Progenitor cell of endocrine pancreas (in vitro differentiated cells): ENCODE data around the gene TMEM164. TPM values are rescaled to one million over a fixed set of nuclear protein-coding genes. Genes with fewer than 3 reads are reported as not detected.

Experiments used
- DNase-seq: peaks from one replicate; pipeline ENCODE4 v3.0.0; 2021; ENCODE audit warnings: low spot score; ENCODE audit not compliant: unreplicated experiment
- H3K27ac Mint-ChIP-seq: 2 replicates; pipeline ENCODE4 v1.8.0; 2021; ENCODE audit warnings: mild to moderate bottlenecking, moderate library complexity, mixed read lengths
- H3K27me3 Mint-ChIP-seq: 2 replicates; pipeline ENCODE4 v1.8.0; 2021; ENCODE audit warnings: mixed read lengths
- H3K36me3 Mint-ChIP-seq: 2 replicates; pipeline ENCODE4 v1.8.0; 2022; ENCODE audit warnings: mixed read lengths; ENCODE audit not compliant: insufficient read depth
- H3K4me1 Mint-ChIP-seq: 2 replicates; pipeline ENCODE4 v1.8.0; 2021; ENCODE audit warnings: low read depth, mixed read lengths
- H3K4me3 Mint-ChIP-seq: 2 replicates; pipeline ENCODE4 v1.8.0; 2021; ENCODE audit warnings: low read depth, mild to moderate bottlenecking, moderate library complexity, mixed read lengths
- H3K9me3 Mint-ChIP-seq: 2 replicates; pipeline ENCODE4 v1.8.0; 2021; ENCODE audit warnings: low read depth, mixed read lengths
- CTCF ChIP-seq: fragments of 200-600 bp; sonication (generic); IDR thresholded peaks from one replicate; pipeline ENCODE4 v1.5.0; 2021; ENCODE audit warnings: antibody characterized with exemption, mild to moderate bottlenecking; ENCODE audit not compliant: unreplicated experiment
- total RNA-seq: library from RNA; stranded (reverse); gene quantifications from 2 replicates; pipeline ENCODE4 v1.2.1, GENCODE V29; 2021

The TMEM164 gene
- total RNA-seq, 1 donor from 2014 or later = 109 TPM

DNA sequence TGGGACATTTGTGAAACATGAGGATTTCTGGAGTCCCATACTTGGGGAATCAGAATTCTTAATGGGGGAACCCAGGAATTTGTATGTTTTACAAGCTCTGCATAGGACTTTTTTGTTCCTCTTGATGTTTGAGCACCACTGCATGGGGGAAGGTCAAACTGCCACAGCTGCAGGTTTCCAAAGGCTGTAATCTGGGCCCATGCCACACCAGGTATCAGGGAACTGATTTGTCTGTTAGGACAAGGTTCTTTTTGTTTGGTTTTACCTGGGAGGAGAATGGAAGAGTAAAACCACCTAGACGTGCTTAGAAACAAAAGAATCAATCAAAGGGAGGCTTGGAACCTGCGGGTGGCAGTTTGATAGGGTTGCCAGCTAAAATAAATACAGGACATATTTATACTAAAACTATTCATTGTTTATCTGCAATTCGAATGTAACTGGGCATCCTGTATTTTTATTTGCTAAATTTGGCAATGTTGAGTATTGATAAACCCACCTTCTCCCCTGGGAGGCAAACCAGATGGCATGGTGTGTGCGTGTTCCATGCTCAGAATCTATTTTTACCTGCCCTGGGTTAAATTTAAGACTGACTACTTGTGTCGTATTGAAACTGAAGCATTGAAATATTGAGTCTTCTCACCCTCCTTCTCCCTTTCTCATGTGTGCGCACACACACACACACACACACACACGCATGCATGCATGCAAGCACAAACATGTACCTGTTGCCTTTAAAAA lies 63.7 kb downstream of the TMEM164 start:
- Mint-ChIP-seq H3K4me1 (peaks cover 29% of the 10 kb centered on the region), H3K27ac (peak overlapping the region; percentile 92), H3K27me3 (no peaks in the 10 kb centered on the region), H3K36me3 (peaks cover 8% of the 10 kb centered on the region), H3K9me3 (no peaks in the 10 kb centered on the region), H3K4me3 (no peak overlapping the region)
- no peak for TF ChIP-seq CTCF
- DNase-seq = no peak

DNA sequence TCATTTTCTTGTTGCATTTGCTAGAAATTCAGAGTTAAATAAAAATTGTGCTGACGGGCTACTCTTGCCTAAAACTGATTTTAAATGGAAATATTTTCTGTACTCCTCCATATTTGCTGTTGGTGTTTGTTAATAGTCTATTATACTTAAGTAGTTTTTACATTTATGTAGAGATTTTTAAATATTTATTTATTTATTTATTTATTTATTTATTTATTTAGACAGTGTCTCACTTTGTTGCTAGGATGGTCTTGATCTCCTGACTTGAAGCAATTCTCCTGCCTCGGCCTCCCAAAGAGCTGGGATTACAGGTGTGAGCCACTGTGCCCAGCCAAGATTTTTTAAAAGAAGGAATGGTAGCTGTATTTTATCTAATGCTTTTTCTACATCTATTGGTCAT lies 68.1 kb downstream of the TMEM164 start:
- TF ChIP-seq CTCF = no peak
- peaks cover 30% of the 10 kb centered on the region for H3K36me3 Mint-ChIP-seq
- no peak overlapping the region for H3K27ac Mint-ChIP-seq
- no peak for DNase-seq
- peaks cover 17% of the 10 kb centered on the region for H3K9me3 Mint-ChIP-seq
- H3K4me1 Mint-ChIP-seq = peaks cover 19% of the 10 kb centered on the region
- H3K27me3 Mint-ChIP-seq = no peaks in the 10 kb centered on the region
- no peak overlapping the region for H3K4me3 Mint-ChIP-seq

DNA sequence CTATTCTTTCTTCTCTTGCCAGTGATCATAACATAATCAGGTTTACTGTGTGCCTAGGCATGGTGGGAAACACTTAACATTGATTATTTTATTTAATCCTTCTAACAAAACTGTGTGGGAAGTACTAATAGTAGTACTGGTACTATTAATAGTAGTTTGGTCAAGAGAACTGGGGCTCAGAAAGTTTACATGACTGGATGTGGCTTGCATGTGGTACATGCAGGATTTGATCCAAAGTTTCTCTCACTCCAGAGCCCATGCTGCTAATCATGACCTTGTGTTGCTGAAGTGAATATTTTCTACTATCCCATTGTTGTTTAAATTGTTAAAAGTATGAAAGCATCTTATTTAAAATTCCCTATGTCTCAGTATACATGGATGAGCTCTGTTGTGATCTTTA lies 78.4 kb downstream of the TMEM164 start:
- DNase-seq = no peak
- TF ChIP-seq CTCF = no peak
- Mint-ChIP-seq H3K36me3 (peaks cover 4% of the 10 kb centered on the region), H3K4me1 (peaks cover 6% of the 10 kb centered on the region), H3K27me3 (no peaks in the 10 kb centered on the region), H3K9me3 (peaks cover 5% of the 10 kb centered on the region), H3K27ac (no peak overlapping the region), H3K4me3 (no peak overlapping the region)

GRCh38 chrX:110081740-110082139 lies 78.8 kb downstream of the TMEM164 start:
- Mint-ChIP-seq H3K36me3 (peaks cover under 1% of the 10 kb centered on the region), H3K4me1 (peaks cover 9% of the 10 kb centered on the region), H3K27ac (no peak overlapping the region), H3K27me3 (no peaks in the 10 kb centered on the region), H3K4me3 (no peak overlapping the region), H3K9me3 (peaks cover under 1% of the 10 kb centered on the region)
- DNase-seq = no peak
- TF ChIP-seq CTCF = no peak

GRCh38 chrX:110082161-110082560 lies 79.2 kb downstream of the TMEM164 start:
- no peak for TF ChIP-seq CTCF
- peaks cover 13% of the 10 kb centered on the region for H3K4me1 Mint-ChIP-seq
- H3K27ac Mint-ChIP-seq = peak overlapping the region; percentile 15
- H3K4me3 Mint-ChIP-seq = no peak overlapping the region
- H3K27me3 Mint-ChIP-seq = no peaks in the 10 kb centered on the region
- DNase-seq = no peak
- no peaks in the 10 kb centered on the region for H3K36me3 Mint-ChIP-seq
- no peaks in the 10 kb centered on the region for H3K9me3 Mint-ChIP-seq
